Esophagus squamous epithelium (tissue), 5 donors: ENCODE results near the gene MIEF2. TPM values are rescaled to one million over a fixed set of nuclear protein-coding genes. Genes with fewer than 3 reads are reported as not detected.
"Not testable (repeated sequence)": the region's sequence is repeated elsewhere in the genome, so short reads cannot be mapped to it uniquely, and the experiment has no call there.

Source experiments
- DNase-seq: peaks from one replicate; lab custom pipeline; 2025; lab: John Stamatoyannopoulos, UW
- H3K27ac ChIP-seq, 4 donors: fragments of 200-600 bp; sonication (generic); one replicate each; pipeline ENCODE4 v1.5.1; 2016 to 2019; ENCODE audit warnings: mild to moderate bottlenecking in 1 of 4
- H3K27me3 ChIP-seq, 4 donors: fragments of 200-600 bp; sonication (generic); 1 replicate in 3 of 4; 2 replicates in 1 of 4; pipeline versions ENCODE4 v1.5.1 to v1.6.0; 2017 to 2021; ENCODE audit warnings: antibody characterized with exemption in 1 of 4
- H3K36me3 ChIP-seq, 3 donors: fragments of 200-600 bp; sonication (generic); one replicate each; pipeline ENCODE4 v1.5.1; 2016 to 2019
- H3K4me1 ChIP-seq, 3 donors: fragments of 200-600 bp; sonication (generic); one replicate each; pipeline ENCODE4 v1.5.1; 2017 to 2019
- H3K4me3 ChIP-seq, 4 donors: fragments of 200-600 bp; sonication (generic); 1 replicate in 3 of 4; 2 replicates in 1 of 4; pipeline ENCODE4 v1.5.1; 2016 to 2019; ENCODE audit warnings: mild to moderate bottlenecking in 2 of 4, moderate library complexity in 1 of 4
- H3K9me3 ChIP-seq, 3 donors: fragments of 200-600 bp; sonication (generic); one replicate each; pipeline ENCODE4 v1.5.1; 2016 to 2019
- CTCF ChIP-seq, 6 experiments: fragments of 450-650 bp in 4 of 6; fragments of 200-600 bp in 2 of 6; sonication (generic) in 2 of 6; IDR thresholded peaks; one replicate each; pipeline ENCODE4 v1.5.1; 2016 to 2019; ENCODE audit warnings: antibody characterized with exemption in 6 of 6, mild to moderate bottlenecking in 4 of 6, moderate library complexity in 4 of 6
- POLR2A ChIP-seq, 4 donors: fragments of 450-650 bp; IDR thresholded peaks; one replicate each; pipeline ENCODE4 v1.6.1; 2017; ENCODE audit warnings: antibody characterized with exemption in 4 of 4, mild to moderate bottlenecking in 4 of 4, moderate library complexity in 3 of 4
- WGBS, 2 donors: methylation state at CpG; one replicate each; pipeline ENCODE4 v1.1.5; 2018; 5-methylcytosine and 5-hydroxymethylcytosine counted together
- intact Hi-C: fragments of 100-400 bp; cut with DNase I; formaldehyde crosslinking; loops from one replicate; pipeline ENCODE4 v1.15.0; 2022
- total RNA-seq, 4 donors: library from RNA; depleted of rRNA; stranded (reverse); fragments of >200 nt; gene quantifications; one replicate each; pipeline ENCODE4 v1.1.0, GENCODE V29; 2016
- donor health status: DM: yes; HTN: yes; CAD: no.

The MIEF2 gene
- total RNA-seq, 4 donors from 2014 or later = 5.5 to 16.1 (median 8.9) TPM

GRCh38 chr17:18280766-18281371 lies 20.4 kb downstream of the MIEF2 start:
- no peak overlapping the region for H3K27ac ChIP-seq
- H3K4me1 ChIP-seq = no peaks in the 10 kb centered on the region
- no peak overlapping the region for H3K4me3 ChIP-seq
- intact Hi-C loops = no loop called here
- H3K36me3 ChIP-seq = peaks cover 21 to 100% (median 45%) of the 10 kb centered on the region in 3 donors
- WGBS, 2 donors = 51 to 68% methylated on average over 5 of the region's 5 CpGs
- DNase-seq = no peak
- H3K9me3 ChIP-seq = no peaks in the 10 kb centered on the region
- TF ChIP-seq CTCF (IDR thresholded peaks at IDR 0.05) = no peak
- no peak for TF ChIP-seq POLR2A (IDR thresholded peaks at IDR 0.05)
- H3K27me3 ChIP-seq = no peaks in the 10 kb centered on the region

GRCh38 chr17:18281788-18282187 lies 21.3 kb downstream of the MIEF2 start:
- Histone ChIP-seq H3K4me1 (no peaks in the 10 kb centered on the region), H3K27ac (no peak overlapping the region), H3K36me3 (peaks cover 21 to 100% (median 40%) of the 10 kb centered on the region in 3 donors), H3K4me3 (no peak overlapping the region), H3K27me3 (no peaks in the 10 kb centered on the region), H3K9me3 (no peaks in the 10 kb centered on the region)
- no peak for DNase-seq
- WGBS, 2 donors = 87 to 91% methylated on average over 5 to 6 of the region's 6 CpGs
- TF ChIP-seq POLR2A (IDR thresholded peaks at IDR 0.05) (no peak), CTCF (IDR thresholded peaks at IDR 0.05) (no peak)
- intact Hi-C loops = no loop called here

- 95 to 100% methylated on average over 5 to 10 of the region's 11 CpGs for WGBS, 2 donors
- no peak overlapping the region for H3K27ac ChIP-seq
- no peaks in the 10 kb centered on the region for H3K9me3 ChIP-seq
- TF ChIP-seq CTCF (IDR thresholded peaks at IDR 0.05) (no peak), POLR2A (IDR thresholded peaks at IDR 0.05) (no peak)
- peaks cover 21 to 100% (median 42%) of the 10 kb centered on the region in 3 donors for H3K36me3 ChIP-seq
- H3K4me3 ChIP-seq = no peak overlapping the region
- DNase-seq = no peak
- H3K27me3 ChIP-seq = no peaks in the 10 kb centered on the region
- intact Hi-C loops = no loop called here
- H3K4me1 ChIP-seq = no peaks in the 10 kb centered on the region
Observed at GRCh38 chr17:18285296-18285695, 24.8 kb downstream of the MIEF2 start.

- H3K4me3 ChIP-seq = no peak overlapping the region
- TF ChIP-seq CTCF (IDR thresholded peaks at IDR 0.05) (no peak), POLR2A (IDR thresholded peaks at IDR 0.05) (no peak)
- no peak for DNase-seq
- H3K4me1 ChIP-seq = no peaks in the 10 kb centered on the region
- intact Hi-C loops = no loop called here
- no peak overlapping the region for H3K27ac ChIP-seq
- H3K27me3 ChIP-seq = no peaks in the 10 kb centered on the region
- 93 to 95% methylated on average over 11 to 13 of the region's 15 CpGs for WGBS, 2 donors
- H3K36me3 ChIP-seq = peaks cover 15 to 100% (median 43%) of the 10 kb centered on the region in 3 donors
- no peaks in the 10 kb centered on the region for H3K9me3 ChIP-seq
Observed at GRCh38 chr17:18291718-18292540, 31.5 kb downstream of the MIEF2 start.

GRCh38 chr17:18298061-18298460 lies 37.6 kb downstream of the MIEF2 start:
- intact Hi-C loops, H3K27me3 ChIP-seq, H3K27ac ChIP-seq, H3K4me1 ChIP-seq, H3K9me3 ChIP-seq, DNase-seq, H3K4me3 ChIP-seq: not testable (repeated sequence)
- WGBS, 2 donors = no CpG with 5 or more reads among the region's 30 CpGs
- peaks cover 12 to 92% (median 26%) of the 10 kb centered on the region in 3 donors for H3K36me3 ChIP-seq
